GF-D8 (cell line): ENCODE data around the gene CYTH1.

Experiments used
- DNase-seq: peaks from one replicate; lab custom pipeline; 2025; lab: John Stamatoyannopoulos, UW

The CYTH1 gene

DNA sequence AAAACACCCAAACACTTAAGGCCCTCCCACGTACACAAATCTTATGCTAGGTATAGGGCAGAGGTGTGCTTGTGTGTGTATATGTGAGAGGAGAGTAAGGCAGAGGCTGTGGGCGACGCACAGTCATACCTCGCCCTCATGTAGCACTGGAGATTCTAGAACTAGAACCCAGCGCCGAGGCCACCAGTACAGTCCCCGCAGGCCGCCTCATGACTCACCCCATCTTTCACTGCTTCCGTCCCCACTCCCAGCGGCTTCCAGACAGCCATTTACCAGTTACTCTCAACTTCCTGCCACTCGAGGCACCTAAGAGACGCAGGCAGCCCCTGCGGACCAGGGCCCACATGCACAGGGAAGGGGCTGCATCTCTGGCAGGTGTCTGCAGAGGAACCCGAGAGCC, 23.2 kb upstream of the CYTH1 start:
- no peak for DNase-seq

GRCh38 chr17:78804777-78805176, 22.7 kb upstream of the CYTH1 start:
- no peak for DNase-seq

GRCh38 chr17:78803186-78803845, 21.2 kb upstream of the CYTH1 start:
- DNase-seq: peak; percentile 5

DNA sequence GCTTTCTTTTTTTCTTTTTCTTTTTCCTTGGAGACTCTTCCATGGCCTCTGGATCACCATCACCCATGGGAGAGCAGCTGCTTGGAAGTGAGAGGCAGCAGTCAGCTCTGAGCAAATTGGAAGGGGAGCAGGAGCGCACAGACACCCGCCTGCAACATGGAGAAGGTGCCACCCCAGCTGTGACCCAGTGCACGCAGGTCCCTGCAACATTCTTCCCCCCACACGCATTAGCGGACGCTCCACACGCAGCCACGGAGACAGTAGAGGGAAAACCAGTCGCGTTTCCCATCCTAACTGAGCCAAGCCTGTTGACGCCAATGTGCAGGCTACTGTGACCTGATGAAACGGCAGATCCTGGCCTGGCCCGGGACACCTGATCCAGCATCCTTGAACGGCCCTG, 20.4 kb upstream of the CYTH1 start:
- DNase-seq: no peak

- no peak for DNase-seq
These were observed 19.9 kb upstream of the CYTH1 start for GRCh38 chr17:78802008-78802407.

DNA sequence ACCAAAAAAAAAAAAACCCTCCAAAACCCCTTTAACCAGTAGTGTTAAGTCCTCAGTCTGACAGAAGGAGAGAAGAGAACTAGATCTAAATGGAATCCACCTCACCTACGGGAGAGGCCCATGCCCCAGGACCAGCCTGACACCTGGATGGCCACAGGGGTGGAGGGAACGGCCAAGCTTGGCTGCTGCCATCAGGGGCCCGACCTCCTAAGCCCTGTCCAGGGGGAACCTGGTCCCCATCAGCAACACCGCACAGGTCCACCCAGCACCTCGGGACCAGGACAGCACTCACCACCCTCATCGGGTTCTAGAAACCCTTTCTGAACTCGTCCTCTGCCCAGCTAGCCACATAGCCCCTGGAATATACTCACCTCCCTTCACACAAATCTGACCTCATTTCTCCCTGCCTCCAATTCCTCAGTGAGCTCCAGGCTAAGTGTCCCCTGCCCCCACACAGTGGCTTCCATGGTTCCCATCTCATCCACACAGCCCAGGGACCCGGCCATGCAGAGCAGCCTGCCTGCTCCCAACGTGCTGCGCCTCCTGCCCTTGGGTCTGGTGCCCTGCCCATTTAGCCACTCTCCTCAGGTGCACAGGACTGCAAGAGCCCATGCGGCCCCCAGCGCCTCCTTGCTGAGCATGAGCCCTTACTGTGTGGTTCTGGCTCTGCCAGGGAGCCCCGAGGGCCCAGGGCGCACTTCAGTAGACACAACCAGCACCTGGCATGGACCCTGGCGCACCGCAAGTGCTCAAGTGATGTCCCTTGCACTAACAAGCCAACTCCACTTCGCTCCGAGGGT, 18.3 kb upstream of the CYTH1 start:
- no peak for DNase-seq

DNA sequence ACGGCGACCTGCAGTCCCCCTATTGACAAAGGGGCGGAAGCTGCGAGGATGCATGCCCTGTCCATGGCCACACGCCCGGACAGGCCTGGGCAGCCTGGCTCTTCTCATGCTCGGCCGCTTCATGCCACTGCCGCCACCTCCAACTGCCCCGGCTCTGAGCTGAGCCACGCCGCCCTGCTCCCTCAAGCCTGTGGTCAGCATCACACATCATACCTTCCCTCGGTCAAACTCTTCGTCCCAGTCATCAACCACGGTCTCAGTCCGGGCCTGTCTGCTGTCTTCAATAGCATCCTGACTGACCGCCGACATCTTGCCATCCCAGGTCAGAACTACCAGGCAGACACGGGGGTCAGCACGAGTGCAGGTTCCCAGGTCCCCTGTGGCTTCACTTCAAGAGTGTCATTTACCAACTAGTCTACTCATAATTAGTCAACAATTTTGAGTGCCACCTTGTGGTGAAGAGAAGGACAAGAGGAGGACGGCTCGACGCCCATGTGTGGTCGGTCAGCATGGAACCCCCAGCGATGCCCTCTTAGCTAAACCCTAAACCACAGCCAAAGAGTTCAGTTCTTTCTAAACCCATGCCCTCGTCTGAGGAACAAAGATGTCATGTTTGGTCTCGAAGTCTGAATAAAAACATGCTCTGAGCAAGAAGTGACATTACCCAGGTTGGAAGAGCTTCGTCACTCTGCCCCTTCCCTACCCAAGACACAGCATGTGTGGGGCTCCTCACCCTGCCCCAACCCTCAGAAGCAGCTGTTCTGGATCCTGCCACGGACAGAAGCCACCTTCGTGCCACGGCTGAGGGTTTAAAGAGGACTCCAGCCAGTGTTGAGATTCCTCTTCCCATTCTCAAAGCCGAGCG, 16.9 kb upstream of the CYTH1 start:
- no peak for DNase-seq

DNA sequence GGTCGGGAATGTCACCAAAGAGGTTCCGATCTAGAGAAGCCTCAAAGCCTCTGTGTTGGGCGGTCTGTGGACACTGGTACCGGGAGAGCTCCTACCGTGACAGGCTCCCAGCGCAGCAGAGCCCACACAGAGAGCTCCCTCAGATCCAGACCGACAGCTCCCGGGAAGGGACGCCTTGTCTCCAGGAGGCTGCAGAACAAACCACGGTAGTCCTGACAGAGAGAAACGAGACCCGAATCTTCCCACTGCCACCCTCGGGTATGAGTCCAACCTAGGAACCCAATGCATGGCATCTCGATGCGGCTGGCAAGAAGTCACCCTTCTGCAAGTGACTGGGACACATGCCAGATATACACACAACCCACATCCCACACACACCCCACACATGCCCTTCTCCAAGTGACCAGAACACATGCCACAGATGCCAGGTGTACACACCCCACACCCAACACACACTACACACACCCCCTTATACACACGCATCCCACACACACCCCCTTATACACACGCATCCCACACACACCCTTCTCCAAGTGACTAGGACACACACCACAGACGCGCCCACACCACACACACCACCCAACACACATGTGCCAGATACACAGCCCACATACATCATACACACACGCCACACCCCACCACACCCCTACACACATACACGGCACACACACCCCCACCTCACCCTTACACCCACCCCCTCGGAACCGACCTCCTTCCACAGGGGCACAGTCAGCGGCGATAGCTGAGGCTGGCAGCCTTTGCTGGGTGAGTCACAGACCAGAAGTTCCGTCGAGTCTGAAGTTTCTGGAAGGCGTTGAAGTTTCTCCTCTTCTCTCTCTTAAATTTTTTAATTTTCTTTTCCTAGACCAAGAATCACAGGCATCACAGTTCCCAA, 15.9 kb upstream of the CYTH1 start:
- DNase-seq: no peak

- DNase-seq: no peak
These were observed 15.1 kb upstream of the CYTH1 start for GRCh38 chr17:78797213-78797612.

- DNase-seq: no peak
These were observed 14.4 kb upstream of the CYTH1 start for GRCh38 chr17:78796517-78796900.

- DNase-seq: no peak
These were observed 13.9 kb upstream of the CYTH1 start for GRCh38 chr17:78795861-78796516.

DNA sequence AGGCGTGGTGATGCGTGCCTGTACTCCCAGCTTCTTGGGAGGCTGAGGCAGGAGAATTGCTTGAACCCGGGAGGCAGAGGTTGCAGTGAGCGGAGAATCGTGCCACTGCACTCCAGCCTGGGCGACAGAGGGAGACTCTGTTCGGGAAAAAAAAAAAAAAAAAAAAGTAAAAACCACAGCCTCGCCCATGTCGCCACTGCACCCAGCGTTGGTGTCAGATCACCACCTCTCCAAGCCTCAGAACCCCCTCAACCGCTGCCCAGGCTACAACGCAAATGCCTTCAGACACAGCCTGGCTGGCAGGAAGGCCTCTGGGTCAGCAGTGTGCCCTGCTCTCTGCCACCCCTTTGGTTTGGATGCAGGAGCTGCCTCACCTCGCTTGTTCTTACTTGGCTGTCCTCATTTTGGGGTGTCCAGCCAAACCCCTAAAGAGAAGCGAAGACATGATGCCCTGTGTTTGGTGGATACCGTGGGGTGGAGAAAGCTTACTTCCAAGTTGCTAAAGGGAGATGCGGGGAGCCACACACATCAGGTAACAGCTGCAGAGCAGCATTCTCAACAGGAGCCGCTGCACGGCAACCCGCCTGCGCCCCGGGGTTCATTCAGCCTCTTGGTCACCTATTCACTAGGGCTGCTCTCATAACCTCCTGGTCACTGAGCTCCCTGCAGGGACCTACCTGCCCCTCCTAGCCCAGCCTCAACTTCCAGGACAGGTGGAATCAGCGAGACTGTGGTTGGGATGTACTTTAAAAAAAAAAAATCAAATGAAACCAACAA, 13.0 kb upstream of the CYTH1 start:
- DNase-seq: no peak

DNA sequence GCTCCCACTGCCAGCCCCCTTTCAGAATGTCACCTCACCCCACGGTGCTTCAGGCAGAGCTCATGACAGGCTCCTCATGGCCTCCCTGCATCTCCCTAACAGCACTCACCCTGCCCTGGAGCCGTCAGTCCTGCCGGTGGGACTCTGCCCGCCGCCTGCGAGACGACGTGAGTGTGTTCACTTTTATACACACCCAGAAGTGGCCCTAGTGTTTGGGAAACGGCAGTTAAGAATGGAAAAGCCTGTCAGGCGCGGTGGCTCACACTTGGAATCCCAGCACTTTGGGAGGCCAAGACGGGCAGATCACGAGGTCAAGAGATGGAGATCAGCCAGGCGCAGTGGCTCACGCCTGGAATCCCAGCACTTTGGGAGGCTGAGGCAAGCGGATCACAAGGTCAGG, 12.3 kb upstream of the CYTH1 start:
- DNase-seq: no peak

GRCh38 chr17:78793968-78794367, 11.9 kb upstream of the CYTH1 start:
- DNase-seq: no peak

GRCh38 chr17:78793415-78793814, 11.3 kb upstream of the CYTH1 start:
- no peak for DNase-seq

- no peak for DNase-seq
These were observed 10.0 kb upstream of the CYTH1 start for GRCh38 chr17:78791840-78792709.

DNA sequence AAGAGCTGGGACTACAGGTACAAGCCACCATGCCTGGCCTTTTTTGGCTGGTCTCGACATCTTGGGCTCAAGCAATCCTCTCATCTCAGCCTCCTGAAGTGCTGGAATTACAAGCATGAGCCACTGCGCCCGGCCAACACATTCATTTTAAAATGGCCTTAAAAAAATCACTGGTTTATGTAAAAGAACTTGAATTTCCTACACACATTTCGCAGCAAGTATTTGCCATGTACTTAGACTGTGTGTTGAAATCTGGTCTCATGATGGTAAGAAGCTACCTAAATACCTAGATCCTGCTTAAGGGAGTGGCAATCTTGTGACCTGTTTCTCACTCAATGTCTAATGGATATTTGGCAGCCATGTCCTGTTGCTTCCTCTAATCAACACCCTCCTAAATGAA, 8.5 kb upstream of the CYTH1 start:
- DNase-seq: no peak

GRCh38 chr17:78789663-78790181, 7.6 kb upstream of the CYTH1 start:
- DNase-seq: no peak

GRCh38 chr17:78789149-78789662, 7.1 kb upstream of the CYTH1 start:
- no peak for DNase-seq
